HG02885 (cell line): ENCODE results near the gene NHS.

Source experiments
- ATAC-seq: cut with Tn5 transposase; IDR thresholded peaks from one replicate; pipeline ENCODE4 v1.9.1; 2021; ENCODE audit warnings: mild to moderate bottlenecking; ENCODE audit not compliant: unreplicated experiment, poor library complexity

Gene NHS

GRCh38 chrX:17403972-17404371 lies 29.0 kb downstream of the NHS start:
- ATAC-seq = no peak

- ATAC-seq = no peak
These were observed 30.4 kb downstream of the NHS start for GRCh38 chrX:17405225-17405969.

GRCh38 chrX:17409566-17410290 lies 34.7 kb downstream of the NHS start:
- no peak for ATAC-seq

GRCh38 chrX:17410651-17411050 lies 35.7 kb downstream of the NHS start:
- ATAC-seq = no peak

- ATAC-seq = no peak
These were observed 36.2 kb downstream of the NHS start for GRCh38 chrX:17411205-17411604.

GRCh38 chrX:17412692-17413091 lies 37.7 kb downstream of the NHS start:
- ATAC-seq = no peak

- ATAC-seq = no peak
These were observed 38.2 kb downstream of the NHS start for GRCh38 chrX:17413228-17413627.

GRCh38 chrX:17414027-17414658 lies 39.1 kb downstream of the NHS start:
- ATAC-seq = no peak

GRCh38 chrX:17414839-17415238 lies 39.8 kb downstream of the NHS start:
- no peak for ATAC-seq

GRCh38 chrX:17415242-17415810 lies 40.3 kb downstream of the NHS start:
- ATAC-seq = no peak

GRCh38 chrX:17417372-17417771 lies 42.4 kb downstream of the NHS start:
- ATAC-seq = no peak

- ATAC-seq = no peak
These were observed 50.1 kb downstream of the NHS start for GRCh38 chrX:17425136-17425535.

GRCh38 chrX:17425551-17425950 lies 50.6 kb downstream of the NHS start:
- ATAC-seq = no peak

GRCh38 chrX:17431171-17431570 lies 56.2 kb downstream of the NHS start:
- ATAC-seq = no peak

GRCh38 chrX:17432158-17432557 lies 57.2 kb downstream of the NHS start:
- no peak for ATAC-seq

- no peak for ATAC-seq
These were observed 59.0 kb downstream of the NHS start for GRCh38 chrX:17433965-17434364.

- ATAC-seq = no peak
These were observed 60.5 kb downstream of the NHS start for GRCh38 chrX:17435476-17435875.

- no peak for ATAC-seq
These were observed 63.2 kb downstream of the NHS start for GRCh38 chrX:17438221-17438620.

- ATAC-seq = no peak
These were observed 65.3 kb downstream of the NHS start for GRCh38 chrX:17440258-17440657.

- no peak for ATAC-seq
These were observed 65.8 kb downstream of the NHS start for GRCh38 chrX:17440836-17441235.

GRCh38 chrX:17441965-17442364 lies 67.0 kb downstream of the NHS start:
- ATAC-seq = no peak
